GM12865 (cell line): ENCODE data around the gene USP10.
A peak's percentile ranks its signal among the peaks of the same experiment; 100 is the strongest.

Experiments
- DNase-seq: peaks from one replicate; pipeline ENCODE4 v3.0.0; 2010; ENCODE audit warnings: low read depth
- H3K4me3 ChIP-seq: 2 replicates; pipeline ENCODE4 v1.5.1; 2011; ENCODE audit warnings: mild to moderate bottlenecking, low read depth, low read length, control low read depth
- TF ChIP-seq, protein P1 (sequence below): IDR thresholded peaks from 2 replicates; pipeline ENCODE4 v1.5.1; 2011; ENCODE audit warnings: low read length, control low read depth, low read depth, inconsistent platforms; ENCODE audit not compliant: insufficient read depth; ENCODE audit errors: missing control alignments

Gene USP10

GRCh38 chr16:84732674-84733352 is 33.0 kb downstream of the USP10 start:
- TF ChIP-seq, protein P1, sequence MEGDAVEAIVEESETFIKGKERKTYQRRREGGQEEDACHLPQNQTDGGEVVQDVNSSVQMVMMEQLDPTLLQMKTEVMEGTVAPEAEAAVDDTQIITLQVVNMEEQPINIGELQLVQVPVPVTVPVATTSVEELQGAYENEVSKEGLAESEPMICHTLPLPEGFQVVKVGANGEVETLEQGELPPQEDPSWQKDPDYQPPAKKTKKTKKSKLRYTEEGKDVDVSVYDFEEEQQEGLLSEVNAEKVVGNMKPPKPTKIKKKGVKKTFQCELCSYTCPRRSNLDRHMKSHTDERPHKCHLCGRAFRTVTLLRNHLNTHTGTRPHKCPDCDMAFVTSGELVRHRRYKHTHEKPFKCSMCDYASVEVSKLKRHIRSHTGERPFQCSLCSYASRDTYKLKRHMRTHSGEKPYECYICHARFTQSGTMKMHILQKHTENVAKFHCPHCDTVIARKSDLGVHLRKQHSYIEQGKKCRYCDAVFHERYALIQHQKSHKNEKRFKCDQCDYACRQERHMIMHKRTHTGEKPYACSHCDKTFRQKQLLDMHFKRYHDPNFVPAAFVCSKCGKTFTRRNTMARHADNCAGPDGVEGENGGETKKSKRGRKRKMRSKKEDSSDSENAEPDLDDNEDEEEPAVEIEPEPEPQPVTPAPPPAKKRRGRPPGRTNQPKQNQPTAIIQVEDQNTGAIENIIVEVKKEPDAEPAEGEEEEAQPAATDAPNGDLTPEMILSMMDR = no peak
- H3K4me3 ChIP-seq = no peak overlapping the region
- peak; percentile 54 for DNase-seq

GRCh38 chr16:84735849-84736586 is 36.2 kb downstream of the USP10 start:
- no peak for DNase-seq
- no peak overlapping the region for H3K4me3 ChIP-seq
- TF ChIP-seq, protein P1 = no peak

DNA sequence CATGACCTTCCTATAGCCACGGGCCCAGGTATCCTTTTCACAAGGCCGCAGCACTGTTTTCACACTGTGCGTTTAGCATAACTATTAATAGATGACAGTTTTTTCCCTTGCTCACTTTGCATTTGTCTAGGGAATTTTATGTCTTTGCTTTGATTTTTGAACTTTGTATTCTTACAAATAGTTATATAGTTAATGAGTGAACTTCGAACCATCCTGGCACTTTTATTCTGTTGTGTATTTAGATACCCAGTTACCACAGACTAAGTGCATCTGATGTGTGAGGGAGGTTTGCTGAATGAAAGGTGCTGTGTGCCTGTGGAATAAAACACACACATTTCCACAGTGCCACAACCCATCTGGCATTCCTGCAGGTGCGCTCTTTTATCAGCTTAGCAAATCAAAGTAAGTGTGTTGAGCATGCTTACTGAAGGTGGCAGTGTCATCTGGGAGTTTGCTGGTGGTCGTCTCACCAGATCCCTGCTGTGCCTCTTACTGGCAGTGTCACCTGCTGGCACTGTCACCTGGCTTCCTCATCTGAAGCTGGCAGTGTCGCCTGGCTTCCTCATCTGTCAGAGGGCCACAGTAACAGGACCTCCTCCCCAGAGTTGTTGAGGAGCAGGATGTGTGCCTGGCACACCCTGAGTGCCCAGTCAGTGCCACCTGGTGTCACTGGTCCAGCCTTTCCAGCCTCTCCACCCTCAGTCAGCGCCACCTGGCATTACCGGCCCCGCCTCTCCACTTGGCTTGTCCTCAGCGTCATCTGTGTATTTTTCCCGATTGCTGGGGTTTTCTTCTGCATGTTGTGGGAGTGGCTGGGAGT is 37.6 kb downstream of the USP10 start:
- no peak for DNase-seq
- no peak overlapping the region for H3K4me3 ChIP-seq
- TF ChIP-seq, protein P1 = no peak

GRCh38 chr16:84738255-84739038 is 38.6 kb downstream of the USP10 start:
- DNase-seq = peak; percentile 86
- no peak overlapping the region; the same call in 1 of the 2 replicates for H3K4me3 ChIP-seq
- TF ChIP-seq, protein P1 = peak; percentile 94

DNA sequence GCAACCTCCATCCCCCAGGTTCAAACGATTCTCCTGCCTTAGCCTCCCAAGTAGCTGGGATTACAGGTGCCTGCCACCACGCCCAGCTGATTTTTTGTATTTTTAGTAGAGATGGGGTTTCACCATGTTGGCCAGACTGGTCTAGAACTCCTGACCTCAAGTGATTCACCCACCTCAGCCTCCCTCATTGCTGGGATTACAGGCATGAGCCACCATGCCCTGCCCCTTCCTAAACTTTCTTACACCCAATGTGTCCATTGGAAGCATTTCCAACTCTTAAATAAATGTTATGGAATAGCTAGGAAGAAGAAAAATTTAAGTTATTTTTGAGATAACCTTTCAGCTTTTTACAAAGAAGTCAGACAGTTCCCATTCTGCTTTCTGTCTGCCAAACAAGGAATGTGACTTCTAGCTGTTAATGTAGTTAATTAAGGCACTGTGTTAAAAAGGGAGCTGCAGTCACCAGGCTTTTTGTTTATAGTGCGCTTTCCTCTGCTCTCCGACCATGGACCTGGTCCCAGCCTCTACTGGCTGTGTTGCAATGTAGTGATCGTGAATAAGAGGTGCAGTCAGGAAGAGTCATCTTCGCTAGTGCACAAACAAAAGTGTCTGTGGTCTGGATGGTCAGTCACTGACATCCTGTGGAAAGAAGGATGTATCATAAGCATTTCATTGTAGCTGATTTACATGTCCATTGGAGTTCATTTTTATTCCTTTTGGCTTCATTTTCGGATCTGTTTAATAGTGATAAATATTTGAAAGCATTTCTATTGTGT is 39.7 kb downstream of the USP10 start:
- no peak for DNase-seq
- no peak overlapping the region for H3K4me3 ChIP-seq
- TF ChIP-seq, protein P1 = no peak
